HFF-Myc (cell line): ENCODE results near the gene CFAP92.

Experiments
- DNase-seq: peaks from one replicate; pipeline ENCODE4 v3.0.0-alpha.2; 2011; ENCODE audit warnings: low read depth; ENCODE audit errors: extremely low read depth
- H3K4me3 ChIP-seq: replicated peaks from 2 replicates; pipeline ENCODE4 v1.5.1; 2011; ENCODE audit warnings: low read depth, mild to moderate bottlenecking, control low read depth, low read length
- TF ChIP-seq, protein P1 (sequence below): IDR thresholded peaks from 2 replicates; pipeline ENCODE4 v1.5.1; 2012; ENCODE audit warnings: mild to moderate bottlenecking, low read depth, low read length, control low read depth; ENCODE audit errors: missing control alignments

Gene CFAP92

DNA sequence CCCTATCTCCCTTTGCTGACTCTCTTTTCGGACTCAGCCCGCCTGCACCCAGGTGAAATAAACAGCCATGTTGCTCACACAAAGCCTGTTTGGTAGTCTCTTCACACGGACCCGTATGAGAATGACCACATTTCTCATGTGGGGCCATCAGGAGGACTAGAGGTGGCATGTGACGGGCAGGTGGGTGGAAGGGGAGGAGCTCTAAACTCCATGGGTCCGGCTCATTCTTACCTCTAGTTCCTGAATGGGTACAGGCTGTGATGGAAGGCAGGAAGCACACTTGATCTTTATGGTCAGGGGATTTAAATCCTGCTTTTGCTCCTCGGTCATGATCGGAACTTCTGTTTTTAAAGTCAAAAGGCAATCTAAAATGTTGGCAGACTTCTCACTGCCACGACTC, 28.6 kb downstream of the CFAP92 start:
- no peak for DNase-seq
- TF ChIP-seq, protein P1, sequence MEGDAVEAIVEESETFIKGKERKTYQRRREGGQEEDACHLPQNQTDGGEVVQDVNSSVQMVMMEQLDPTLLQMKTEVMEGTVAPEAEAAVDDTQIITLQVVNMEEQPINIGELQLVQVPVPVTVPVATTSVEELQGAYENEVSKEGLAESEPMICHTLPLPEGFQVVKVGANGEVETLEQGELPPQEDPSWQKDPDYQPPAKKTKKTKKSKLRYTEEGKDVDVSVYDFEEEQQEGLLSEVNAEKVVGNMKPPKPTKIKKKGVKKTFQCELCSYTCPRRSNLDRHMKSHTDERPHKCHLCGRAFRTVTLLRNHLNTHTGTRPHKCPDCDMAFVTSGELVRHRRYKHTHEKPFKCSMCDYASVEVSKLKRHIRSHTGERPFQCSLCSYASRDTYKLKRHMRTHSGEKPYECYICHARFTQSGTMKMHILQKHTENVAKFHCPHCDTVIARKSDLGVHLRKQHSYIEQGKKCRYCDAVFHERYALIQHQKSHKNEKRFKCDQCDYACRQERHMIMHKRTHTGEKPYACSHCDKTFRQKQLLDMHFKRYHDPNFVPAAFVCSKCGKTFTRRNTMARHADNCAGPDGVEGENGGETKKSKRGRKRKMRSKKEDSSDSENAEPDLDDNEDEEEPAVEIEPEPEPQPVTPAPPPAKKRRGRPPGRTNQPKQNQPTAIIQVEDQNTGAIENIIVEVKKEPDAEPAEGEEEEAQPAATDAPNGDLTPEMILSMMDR: no peak
- H3K4me3 ChIP-seq: no peak overlapping the region

DNA sequence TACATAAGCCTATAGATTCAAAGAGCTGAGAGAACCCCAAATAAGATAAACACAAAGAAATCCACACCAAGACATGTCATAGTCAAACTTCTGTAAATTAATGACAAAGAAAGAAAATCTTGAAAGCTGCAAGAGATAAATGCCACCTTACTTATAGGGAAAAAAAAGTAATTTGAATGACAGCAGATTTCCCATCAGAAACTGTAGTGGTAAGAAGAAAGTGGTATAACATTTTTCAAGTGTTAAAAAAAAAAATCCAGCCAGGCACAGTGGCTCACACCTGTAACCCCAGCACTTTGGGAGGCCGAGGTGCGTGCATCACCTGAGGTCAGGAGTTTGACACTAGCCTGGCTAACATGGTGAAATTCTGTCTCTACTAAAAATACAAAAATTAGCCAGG, 37.4 kb downstream of the CFAP92 start:
- H3K4me3 ChIP-seq: no peak overlapping the region
- TF ChIP-seq, protein P1: no peak
- no peak for DNase-seq

DNA sequence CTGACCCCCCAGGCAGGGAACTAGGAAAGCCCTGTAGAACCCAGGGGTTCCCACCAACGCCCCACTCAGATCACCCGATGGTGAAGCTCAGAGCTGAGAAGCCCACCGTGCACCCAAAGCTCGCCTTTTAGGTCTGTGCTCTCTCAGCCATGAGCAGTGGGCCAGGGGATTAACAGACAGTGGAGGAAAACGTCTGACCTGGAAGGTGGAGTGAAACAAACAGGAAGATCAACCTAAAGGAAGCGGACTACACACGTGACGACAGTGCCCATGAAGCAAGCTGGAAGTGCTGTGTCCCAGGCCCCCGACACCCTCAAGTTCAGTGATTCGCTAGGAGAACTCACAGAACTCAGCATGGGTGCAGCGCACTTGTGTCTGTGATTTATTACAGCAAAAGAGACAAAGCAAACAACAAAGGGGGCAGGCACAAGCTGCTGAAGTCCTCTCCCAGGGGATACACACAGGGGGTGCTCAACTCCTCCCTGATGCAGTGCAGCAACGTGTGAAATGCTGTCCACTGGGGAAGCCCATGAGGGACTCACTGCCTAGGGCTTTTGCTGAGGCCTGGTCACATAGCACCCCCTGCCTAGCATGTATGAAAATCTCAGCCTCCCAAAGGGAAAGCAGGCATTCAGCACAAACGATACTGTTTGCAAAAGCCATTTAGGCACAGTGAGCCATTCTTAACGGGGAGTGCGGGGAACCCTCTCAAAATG, 43.5 kb downstream of the CFAP92 start:
- no peak overlapping the region for H3K4me3 ChIP-seq
- TF ChIP-seq, protein P1: peak; percentile 43
- peak; percentile 20 for DNase-seq

DNA sequence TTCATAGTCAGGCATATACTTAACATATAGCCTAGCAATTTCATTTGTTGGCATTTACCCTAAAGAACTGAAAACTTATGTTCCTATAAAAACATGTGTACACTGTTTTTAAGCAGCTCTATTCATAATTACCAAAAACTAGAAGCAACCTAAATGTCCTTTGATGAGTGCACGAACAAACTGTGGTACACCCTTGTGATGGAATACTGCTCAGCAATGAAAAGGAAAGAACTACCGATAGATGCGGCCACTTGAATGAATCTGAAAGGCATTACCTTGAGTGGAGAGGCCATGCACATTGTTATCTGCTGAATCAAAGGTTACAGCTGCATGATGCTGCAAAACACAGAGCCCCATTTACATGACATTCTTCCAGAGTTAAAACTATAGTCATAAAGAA, 44.7 kb downstream of the CFAP92 start:
- H3K4me3 ChIP-seq: no peak overlapping the region
- DNase-seq: no peak
- TF ChIP-seq, protein P1: no peak

DNA sequence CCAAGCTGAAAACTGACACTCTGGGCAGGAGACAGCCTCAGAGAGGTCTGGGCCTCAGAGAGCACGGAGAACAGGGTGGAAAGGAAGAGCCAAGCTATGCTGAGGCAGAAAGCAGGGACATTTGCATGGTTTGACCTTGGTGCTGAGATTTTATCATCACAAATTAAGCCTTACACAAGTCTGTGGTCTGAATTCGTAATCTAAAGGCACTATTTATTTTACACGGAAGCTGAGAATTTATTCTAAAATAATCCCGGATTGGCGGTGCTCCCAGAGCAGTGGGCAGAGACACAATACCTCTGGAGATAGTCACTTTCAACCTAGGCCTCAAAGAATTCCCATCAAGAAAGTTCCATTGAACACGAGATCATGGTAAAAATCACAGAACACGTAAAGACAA, 47.5 kb downstream of the CFAP92 start:
- H3K4me3 ChIP-seq: no peak overlapping the region
- TF ChIP-seq, protein P1: no peak
- DNase-seq: no peak

DNA sequence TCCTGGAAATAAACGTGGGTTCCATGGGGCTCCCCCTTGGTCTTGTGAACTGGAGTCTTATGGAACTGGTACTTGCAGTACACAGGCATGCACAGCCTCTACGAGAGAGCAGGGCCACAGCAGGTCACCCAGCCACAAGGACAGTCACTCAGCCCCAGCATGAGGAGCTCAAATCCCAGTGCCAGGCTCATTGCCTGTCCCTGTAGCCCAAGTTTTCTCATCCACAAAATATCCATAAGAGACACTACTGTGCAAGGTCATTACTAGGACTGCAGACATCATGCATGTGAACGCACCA, 48.0 kb downstream of the CFAP92 start:
- DNase-seq: no peak
- H3K4me3 ChIP-seq: no peak overlapping the region
- TF ChIP-seq, protein P1: no peak

DNA sequence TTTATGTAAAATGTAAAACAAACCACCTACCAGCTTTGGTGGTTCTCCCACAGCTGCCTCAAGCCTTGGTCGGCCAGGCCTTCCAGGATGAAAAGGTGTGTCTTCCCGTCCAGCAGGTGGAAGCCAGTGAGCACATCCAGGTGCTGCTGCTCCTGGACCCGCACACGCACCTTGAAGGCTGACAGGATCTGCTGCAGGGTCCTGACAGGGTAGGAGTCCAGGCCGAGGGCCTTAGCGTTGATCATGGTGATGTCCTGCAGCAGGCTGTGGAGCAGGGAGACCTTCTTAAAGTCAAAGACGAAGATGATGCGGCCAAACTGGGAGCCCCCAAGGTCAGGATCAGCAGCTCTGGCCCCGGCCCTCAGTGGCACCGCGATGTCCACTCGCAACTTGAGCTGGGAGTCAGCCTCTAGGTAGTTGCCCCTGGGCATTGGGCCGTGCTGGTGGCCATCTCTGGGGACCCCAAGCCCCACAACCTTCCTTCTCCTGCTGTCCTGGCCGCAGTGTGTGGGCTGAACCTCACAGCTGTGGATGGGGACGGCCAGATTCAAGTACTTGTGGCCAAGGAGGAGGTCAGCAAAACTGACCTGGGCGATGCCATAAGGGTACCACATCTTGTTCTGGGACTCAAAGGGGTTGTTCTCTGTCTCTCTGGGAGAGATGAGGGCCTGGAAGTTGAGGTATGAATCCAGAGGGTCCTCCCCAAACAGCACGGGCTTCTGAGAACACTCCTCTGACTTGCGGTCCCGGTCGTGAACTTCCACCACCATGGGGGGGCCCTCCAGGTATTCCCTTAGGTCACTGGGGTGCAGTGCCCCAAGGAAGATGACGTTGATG, 48.6 kb downstream of the CFAP92 start:
- DNase-seq: no peak
- H3K4me3 ChIP-seq: no peak overlapping the region
- TF ChIP-seq, protein P1: no peak
